HG03432 (cell line): ENCODE data around the gene NPIPA1.
"Not testable (repeated sequence)": the region's sequence is repeated elsewhere in the genome, so short reads cannot be mapped to it uniquely, and the experiment has no call there.

Experiments
- ATAC-seq: cut with Tn5 transposase; IDR thresholded peaks from one replicate; pipeline ENCODE4 v1.9.1; 2021; ENCODE audit warnings: mild to moderate bottlenecking, moderate library complexity; ENCODE audit not compliant: unreplicated experiment

Gene NPIPA1

DNA sequence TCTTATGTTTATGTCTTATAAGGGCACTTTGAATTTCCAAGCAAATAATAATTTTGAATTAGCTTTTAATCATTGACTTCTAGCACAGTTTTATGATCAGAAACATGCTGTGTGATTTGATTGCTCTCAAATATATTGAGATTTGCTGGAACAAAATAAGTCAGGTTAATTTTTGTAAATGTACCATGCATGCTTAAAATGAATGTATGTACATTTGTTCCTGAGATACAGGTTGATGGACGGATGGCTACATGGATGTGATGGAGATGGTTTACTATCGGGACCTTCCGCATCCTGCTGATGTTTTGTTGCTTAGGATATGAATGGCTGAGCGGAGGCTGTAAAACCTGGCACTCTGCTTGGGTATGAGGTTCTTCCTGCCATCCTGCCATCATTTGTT, at the start of gene NPIPA1:
Gene NPIPA1, plus strand, starts transcription at position 301 of the 400 bp plus-strand sequence. Its CDS starts 0 bp downstream, at position 301.
- not testable (repeated sequence) for ATAC-seq

DNA sequence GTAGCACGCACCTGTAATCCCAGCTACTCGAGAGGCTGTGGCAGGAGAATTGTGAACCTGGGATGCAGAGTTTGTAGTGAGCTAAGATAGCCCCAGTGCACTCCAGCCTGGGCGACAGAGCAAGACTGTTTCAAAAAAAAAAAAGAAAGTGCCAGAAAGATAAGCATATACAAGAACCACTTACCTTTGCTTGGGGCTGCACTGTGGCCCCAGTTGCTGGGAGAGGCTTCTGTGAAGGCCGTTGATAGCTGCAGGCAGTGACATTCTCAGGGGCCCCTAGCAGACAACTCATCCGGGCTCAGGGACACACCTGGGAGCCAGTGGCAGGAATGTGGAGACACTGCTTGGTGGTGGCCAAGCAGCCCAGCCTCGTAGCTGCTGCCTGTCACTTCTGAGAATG, 45.1 kb upstream of the NPIPA1 start:
- not testable (repeated sequence) for ATAC-seq

DNA sequence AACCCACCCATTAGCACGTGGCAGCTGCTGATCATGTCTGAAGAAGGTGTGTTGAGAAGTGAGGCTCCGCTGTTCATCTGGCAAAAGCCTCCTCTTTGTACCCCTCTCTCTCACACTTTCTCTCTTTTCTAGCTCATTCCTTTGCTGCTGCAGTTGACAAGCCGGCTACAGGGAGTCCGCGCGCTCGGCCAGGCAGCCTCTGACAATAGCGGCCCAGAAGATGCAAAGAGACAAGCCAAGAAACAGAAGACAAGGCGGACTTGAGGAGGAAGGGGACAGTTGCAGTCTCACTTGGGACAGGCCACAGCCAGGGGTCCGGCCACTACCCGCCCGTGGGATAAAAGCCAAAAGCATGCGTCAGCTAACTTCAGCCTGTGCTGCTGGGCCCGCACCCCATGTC, 41.9 kb upstream of the NPIPA1 start:
- not testable (repeated sequence) for ATAC-seq

DNA sequence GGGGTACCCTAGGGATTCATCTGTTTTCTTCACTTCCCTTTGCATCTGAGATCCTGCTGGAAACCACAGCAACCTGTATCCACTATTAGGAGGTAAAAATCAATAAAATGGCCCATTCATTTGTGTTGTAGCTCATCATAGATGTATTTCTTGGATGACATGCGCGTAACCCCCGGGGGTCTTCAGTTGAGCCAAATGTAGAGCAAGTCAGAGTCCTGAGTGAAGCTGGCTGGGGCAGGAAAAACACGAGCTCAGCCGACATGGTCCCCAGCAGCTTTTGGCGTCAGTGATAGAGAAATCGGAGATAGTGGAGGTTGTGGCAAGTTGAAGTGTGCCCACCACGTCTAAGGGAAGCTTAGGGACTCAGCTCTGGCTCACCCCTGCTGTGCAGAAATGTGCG, 41.2 kb upstream of the NPIPA1 start:
- not testable (repeated sequence) for ATAC-seq

DNA sequence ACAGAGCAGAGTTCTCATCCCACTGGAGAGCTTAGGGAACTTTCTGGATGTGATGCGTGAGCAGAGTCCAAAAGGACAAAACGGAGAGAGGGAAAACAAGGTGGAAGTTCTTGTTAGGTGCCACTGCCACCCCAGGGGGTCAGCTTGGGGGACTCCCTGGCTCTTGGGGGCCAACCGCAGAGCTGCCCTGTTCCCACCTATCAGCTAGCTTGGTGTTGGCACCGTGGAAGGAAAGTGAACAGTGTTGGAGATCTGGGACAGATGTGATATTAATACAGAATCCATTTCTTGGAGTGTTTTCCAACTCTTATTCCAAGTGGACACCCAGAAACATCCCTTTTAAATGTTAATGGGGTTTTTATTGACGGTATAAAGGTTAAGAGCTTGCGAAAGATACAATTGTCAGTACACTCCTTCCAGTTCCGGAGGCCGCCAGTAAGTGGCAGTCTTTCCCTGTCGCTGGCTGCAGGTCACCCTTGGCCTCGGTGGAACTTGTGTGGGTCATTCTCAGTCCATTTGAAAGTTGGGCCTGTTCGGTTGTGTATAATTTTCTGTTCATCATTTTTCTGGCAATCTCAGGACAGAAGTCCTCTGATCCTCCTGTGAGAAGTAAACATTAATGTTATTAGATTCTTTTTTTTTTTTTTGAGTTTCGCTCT, 40.1 kb upstream of the NPIPA1 start:
- not testable (repeated sequence) for ATAC-seq

DNA sequence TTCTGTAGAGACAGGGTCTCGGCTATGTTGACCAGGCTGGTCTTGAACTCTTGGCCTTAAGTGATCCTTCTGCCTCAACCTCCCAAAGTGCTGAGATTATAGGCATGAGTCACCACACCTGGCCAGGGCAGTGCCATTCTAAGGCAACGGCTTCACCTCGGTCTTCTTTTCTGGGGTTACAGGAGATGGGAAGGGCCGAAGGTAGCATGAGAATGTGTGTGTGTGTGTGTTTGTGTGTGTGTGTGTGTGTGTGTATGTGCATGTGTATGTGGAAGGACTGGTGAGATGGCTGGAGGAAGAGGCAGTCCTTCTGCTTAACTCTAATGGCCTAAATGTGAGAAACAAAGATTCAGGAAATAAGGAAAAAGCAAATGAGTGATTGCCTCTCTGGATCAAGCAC, 39.1 kb upstream of the NPIPA1 start:
- not testable (repeated sequence) for ATAC-seq

DNA sequence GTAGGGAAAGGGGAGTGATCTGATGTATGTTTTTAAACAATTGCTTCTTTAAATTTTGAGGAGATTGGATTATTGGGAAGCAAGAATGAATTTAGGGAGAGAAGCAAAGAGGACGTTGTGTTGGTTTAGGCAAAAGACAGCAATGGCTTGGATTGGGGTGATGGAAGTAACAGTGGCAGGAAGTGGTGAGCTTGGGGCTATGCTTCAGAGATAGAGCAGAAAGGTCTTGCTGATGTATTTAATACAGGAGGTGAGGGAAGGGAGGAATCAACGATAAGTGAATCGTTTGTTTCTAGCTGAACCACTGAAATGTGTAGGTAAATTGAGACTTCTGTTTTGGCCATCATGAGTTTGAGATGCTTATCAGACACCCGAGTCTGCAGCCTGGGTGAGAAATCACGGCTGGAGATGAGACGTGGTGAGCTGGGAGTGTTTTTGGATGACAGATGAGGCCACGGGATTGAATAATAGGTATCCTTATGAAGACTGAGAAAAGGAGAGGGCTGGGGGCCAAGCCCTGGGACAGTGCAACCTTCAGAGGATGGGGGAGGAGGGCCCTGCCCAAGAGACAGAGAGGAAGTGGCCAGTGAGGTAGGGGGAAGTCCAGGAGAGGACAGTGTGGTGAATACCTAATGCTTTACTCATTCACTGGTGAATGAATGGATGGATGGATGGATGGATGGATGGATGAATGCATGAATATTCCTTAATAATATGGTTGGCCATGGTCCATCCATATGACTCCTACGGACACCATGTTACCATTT, 33.9 kb upstream of the NPIPA1 start:
- not testable (repeated sequence) for ATAC-seq

DNA sequence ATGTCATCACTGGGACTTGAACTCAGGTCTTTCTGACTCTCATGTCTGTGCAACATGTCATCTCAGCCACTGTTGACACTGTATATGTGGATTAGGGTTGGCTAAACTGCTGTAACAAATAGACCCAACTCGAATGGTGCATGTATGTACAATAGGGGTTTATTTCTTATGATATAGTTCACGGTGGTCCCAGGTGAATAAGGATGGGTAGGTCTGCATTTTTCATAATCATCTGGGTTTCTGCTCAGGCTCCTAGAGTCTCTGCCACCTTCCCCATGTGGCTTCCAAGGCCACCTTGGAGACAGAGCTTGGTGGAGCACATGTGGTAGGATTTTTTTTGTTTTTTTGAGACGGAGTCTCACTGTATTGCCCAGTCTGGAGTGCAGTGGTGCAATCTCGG, 27.5 kb upstream of the NPIPA1 start:
- not testable (repeated sequence) for ATAC-seq

DNA sequence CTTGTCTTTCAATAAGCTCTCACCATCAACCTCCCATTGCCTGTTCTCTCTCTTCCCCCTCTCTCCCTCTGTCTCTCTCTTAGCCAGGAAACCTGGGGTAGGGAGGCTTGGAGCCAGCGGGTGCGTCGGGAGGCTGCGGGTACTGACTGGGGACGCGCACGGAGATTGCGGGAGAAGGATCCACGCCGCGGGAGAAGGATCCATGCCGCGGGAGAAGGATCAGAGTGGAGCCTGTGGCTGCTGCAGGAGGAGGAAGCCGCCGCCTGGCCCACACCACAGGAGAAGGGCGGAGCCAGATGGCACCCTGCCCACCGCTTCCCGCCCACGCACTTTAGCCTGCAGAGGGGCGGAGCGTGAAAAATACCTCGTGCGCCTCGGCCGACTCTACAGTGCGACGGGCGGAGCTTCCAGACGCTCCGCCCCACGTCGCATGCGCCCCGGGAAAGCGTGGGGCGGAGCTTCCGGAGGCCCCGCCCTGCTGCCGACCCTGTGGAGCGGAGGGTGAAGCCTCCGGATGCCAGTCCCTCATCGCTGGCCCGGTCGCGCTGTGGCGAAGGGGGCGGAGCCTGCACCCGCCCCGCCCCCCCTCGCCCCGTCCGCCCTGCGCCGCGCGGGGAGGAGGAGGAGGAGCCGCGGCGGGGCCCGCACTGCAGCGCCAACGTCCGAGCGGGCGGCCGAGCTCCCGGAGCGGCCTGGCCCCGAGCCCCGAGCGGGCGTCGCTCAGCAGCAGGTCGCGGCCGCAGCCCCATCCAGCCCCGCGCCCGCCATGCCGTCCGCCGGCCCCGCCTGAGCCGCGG, 26.2 kb upstream of the NPIPA1 start:
- peak; percentile 67 for ATAC-seq

DNA sequence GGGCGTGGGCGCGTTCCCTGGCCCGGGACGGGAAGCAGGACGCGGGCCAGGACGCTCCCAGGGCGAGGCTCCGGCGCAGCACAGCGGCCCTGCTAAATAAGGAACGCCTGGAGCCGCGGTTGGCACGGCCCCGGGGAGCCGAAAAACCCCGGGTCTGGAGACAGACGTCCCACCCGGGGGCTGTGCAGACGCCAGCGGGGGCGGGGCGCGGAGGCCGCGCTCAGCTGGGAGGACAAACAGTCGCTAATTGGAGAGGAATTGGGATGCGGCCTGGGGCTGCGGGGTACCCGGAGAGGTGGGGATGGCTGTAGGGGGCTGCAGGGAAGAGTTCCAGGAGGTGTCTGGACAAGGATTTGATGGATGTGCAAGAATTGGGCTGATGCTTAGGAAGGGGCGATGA, 25.3 kb upstream of the NPIPA1 start:
- not testable (repeated sequence) for ATAC-seq

DNA sequence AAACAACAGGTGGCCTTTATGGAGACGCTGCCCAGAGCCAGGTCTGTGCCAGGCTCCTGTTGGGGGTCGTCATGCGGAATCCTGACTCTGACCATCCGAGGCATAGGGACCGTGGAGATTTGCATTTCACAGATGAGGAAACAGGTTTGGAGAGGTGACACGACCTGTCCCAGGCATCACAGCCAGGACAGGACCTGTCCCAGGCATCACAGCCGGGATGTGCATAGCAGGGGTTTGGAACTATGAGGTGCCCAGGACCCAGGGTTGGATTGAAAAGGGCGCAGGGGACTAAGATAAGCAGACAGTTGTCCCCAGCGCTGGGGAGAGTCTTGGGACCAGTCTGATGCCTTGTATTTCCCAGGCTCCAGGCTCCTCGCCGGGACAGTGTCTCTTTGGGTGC, 24.7 kb upstream of the NPIPA1 start:
- not testable (repeated sequence) for ATAC-seq

DNA sequence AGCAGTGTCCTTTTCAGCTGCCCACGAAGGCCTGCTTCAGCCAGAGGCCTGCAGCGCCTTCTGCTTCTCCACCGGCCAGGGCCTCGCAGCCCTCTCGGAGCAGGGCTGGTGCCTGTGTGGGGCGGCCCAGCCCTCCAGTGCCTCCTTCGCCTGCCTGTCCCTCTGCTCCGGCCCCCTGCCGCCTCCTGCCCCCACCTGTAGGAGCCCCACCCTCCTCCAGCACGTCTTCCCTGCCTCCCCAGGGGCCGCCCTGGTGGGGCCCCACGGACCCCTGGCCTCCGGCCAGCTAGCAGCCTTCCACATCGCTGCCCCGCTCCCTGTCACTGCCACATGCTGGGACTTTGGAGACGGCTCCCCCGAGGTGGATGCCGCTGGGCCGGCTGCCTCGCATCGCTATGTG, 18.7 kb upstream of the NPIPA1 start:
- ATAC-seq: not testable (repeated sequence)

DNA sequence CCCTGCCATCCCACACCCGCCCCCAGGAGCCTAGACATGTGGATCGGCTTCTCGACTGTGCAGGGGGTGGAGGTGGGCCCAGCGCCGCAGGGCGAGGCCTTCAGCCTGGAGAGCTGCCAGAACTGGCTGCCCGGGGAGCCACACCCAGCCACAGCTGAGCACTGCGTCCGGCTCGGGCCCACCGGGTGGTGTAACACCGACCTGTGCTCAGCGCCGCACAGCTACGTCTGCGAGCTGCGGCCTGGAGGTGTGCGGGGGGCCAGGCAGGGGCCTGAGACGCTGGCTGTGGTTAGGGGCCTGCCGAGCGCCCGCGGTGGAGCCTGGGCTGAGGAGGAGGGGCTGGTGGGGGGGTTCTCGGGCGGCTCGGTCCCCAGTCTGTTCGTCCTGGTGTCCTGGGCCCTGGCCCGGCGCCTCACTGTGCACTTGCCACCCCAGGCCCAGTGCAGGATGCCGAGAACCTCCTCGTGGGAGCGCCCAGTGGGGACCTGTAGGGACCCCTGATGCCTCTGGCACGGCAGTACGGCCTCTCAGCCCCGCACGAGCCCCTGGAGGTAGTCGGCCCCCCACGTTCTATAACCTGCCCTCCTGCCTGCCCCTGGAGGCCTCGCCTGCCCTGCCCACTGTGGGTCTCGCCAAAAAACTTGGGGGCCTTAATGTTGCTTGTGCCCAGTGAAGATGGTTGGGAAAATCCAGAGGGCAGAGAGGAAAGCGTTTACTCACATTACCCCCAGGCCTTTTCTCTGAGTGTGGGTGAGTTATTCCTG, 17.2 kb upstream of the NPIPA1 start:
- ATAC-seq: not testable (repeated sequence)

DNA sequence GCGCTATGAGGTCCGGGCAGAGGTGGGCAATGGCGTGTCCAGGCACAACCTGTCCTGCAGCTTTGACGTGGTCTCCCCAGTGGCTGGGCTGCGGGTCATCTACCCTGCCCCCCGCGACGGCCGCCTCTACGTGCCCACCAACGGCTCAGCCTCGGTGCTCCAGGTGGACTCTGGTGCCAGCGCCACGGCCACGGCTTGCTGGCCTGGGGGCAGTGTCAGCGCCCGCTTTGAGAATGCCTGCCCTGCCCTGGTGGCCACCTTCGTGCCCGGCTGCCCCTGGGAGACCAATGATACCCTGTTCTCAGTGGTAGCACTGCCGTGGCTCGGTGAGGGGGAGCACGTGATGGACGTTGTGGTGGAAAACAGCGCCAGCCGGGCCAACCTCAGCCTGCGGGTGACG, 15.0 kb upstream of the NPIPA1 start:
- not testable (repeated sequence) for ATAC-seq

DNA sequence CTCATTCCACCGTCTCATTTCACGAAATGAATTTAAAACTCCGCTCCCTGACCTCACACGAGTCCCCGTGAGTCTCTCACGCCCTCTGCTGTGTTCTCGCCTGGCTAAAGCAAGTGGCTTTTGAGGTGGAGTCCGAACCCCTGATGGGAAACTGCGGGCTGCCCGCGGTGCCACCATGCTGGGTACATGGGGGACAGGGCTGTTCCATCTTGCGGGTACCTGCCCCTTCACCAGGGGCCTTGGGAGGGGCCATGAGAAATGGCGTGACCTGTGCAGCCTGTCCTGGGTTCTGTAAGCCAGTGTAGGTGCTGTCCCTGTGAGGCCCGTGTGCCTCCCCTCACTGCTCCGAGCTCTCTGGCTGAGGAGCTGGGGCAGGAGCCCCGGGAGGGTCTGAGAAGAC, 14.3 kb upstream of the NPIPA1 start:
- not testable (repeated sequence) for ATAC-seq

DNA sequence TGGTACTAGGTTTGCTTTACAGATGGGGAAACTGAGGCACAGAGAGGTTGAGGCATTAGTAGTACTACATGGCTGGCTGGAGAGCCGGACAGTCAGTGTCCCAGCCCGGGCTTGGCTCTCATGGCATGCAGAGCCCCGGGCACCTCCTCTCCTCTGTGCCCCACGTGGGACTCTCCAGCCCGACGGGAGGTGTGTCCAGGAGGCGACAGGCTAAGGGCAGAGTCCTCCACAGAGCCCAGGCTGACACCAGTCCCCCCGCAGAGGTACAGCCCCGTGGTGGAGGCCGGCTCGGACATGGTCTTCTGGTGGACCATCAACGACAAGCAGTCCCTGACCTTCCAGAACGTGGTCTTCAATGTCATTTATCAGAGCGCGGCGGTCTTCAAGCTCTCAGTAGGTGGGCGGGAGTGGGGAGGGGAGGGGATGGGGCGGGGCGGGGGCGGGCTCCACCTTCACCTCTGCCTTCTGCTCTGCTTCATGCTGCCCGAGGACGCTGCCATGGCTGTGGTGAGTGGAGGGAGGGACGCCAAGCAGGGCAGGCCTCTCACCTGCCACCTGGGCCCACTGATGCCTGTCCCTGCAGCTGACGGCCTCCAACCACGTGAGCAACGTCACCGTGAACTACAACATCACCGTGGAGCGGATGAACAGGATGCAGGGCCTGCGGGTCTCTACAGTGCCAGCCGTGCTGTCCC, 13.7 kb upstream of the NPIPA1 start:
- ATAC-seq: not testable (repeated sequence)

DNA sequence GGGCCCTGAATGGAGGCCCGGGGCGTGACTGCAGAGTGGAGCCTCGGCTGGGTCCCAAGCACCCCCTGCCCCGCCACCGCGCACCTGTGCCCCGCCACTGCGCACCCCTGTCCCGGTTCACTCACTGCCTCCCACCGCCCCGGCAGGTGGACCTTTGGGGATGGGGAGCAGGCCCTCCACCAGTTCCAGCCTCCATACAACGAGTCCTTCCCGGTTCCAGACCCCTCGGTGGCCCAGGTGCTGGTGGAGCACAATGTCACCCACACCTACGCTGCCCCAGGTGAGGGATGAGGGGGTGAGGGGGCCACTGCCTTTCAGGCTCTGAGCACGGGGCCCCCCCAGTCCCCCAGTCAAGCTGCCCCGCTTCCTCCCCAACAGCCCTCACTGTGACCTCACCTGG, 12.9 kb upstream of the NPIPA1 start:
- not testable (repeated sequence) for ATAC-seq

DNA sequence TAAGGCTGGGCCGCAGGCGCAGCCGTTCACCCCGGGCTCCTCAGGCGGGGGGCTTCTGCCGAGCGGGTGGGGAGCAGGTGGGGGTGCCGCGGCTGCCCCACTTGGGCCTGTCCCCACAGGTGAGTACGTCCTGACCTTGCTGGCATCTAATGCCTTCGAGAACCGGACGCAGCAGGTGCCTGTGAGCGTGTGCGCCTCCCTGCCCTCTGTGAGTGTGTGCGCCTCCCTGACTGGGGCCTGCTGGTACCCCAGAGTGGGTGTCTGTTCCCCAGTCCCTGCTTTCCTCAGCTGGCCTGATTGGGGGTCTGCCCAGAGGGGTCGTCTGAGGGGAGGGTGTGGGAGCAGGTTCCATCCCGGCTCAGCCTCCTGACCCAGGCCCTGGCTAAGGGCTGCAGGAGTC, 12.3 kb upstream of the NPIPA1 start:
- not testable (repeated sequence) for ATAC-seq

DNA sequence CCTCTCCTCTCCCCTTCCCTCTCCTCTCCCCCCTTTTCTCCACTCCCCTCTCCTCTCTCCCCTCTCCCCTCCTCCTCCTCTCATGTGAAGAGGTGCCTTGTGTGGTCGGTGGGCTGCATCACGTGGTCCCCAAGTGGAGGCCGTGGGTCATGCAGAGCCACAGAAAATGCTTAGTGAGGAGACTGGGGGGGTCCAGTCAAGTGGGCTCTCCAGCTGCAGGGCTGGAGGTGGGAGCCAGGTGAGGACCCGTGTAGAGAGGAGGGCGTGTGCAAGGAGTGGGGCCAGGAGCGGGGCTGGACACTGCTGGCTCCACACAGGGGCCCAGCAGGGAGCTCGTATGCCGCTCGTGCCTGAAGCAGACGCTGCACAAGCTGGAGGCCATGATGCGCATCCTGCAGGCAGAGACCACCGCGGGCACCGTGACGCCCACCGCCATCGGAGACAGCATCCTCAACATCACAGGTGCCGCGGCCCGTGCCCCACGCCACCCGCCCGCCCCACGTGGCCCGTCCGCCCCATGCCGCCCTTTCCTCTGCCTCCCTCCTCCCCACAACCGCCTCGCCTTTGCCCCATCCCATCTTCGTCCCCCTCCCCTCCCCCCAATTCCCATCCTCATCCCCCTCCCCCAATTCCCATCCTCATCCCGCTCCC, 9.1 kb upstream of the NPIPA1 start:
- ATAC-seq: not testable (repeated sequence)

DNA sequence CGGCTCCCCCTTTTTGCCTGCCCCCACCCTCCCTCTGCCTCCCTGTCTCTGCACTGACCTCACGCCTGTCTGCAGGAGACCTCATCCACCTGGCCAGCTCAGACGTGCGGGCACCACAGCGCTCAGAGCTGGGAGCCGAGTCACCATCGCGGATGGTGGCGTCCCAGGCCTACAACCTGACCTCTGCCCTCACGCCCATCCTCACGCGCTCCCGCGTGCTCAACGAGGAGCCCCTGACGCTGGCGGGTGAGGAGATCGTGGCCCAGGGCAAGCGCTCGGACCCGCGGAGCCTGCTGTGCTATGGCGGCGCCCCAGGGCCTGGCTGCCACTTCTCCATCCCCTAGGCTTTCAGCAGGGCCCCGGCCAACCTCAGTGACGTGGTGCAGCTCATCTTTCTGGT, 8.1 kb upstream of the NPIPA1 start:
- not testable (repeated sequence) for ATAC-seq
